ENCODE measurements around the gene AKAP13.

DNA sequence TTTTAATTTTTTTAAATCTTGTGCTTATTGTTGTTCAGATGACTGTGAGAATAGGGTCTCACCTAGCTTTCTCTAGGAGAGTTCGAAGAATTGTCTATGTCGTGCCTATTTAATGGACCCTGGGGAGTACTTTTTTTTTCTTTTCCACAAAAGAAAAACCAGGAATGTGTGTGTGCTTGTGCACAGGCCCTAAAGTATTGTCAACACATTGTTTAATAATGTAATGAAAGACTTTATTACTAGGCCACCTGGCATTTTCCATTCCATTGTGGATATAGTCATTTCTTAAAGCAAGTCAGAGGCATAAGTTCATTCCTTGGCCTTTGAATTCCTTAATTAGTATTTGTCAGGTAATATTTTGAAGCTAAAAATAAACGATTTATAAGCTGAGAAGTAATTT is 278.4 kb downstream of the AKAP13 start:
- TF ChIP-seq, protein P1, sequence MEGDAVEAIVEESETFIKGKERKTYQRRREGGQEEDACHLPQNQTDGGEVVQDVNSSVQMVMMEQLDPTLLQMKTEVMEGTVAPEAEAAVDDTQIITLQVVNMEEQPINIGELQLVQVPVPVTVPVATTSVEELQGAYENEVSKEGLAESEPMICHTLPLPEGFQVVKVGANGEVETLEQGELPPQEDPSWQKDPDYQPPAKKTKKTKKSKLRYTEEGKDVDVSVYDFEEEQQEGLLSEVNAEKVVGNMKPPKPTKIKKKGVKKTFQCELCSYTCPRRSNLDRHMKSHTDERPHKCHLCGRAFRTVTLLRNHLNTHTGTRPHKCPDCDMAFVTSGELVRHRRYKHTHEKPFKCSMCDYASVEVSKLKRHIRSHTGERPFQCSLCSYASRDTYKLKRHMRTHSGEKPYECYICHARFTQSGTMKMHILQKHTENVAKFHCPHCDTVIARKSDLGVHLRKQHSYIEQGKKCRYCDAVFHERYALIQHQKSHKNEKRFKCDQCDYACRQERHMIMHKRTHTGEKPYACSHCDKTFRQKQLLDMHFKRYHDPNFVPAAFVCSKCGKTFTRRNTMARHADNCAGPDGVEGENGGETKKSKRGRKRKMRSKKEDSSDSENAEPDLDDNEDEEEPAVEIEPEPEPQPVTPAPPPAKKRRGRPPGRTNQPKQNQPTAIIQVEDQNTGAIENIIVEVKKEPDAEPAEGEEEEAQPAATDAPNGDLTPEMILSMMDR (conservative IDR thresholded peaks at IDR 0.05; ENCODE audit: low read depth, low read length): no peak
- no peak for TF ChIP-seq EZH2 (IDR thresholded peaks at IDR 0.05; ENCODE audit: borderline replicate concordance, low read depth, low read length, poor library complexity, severe bottlenecking)

All from A673 (cell line).